Cardiac fibroblast (primary cell): Measurements from ENCODE around the gene MBD6.
"Not testable (repeated sequence)": the region's sequence is repeated elsewhere in the genome, so short reads cannot be mapped to it uniquely, and the experiment has no call there.

Experiments
- DNase-seq, 2 donors: peaks; one replicate each; pipeline versions ENCODE4 v3.0.0 to v3.0.0-alpha.2; 2010; ENCODE audit warnings: low read depth in 2 of 2
- H3K4me3 ChIP-seq, 2 donors: replicated peaks in 1 of 2; 1 replicate in 1 of 2; 2 replicates in 1 of 2; pipeline ENCODE4 v1.5.1; 2011; ENCODE audit warnings: low read depth in 2 of 2, low read length in 2 of 2, mild to moderate bottlenecking in 2 of 2, moderate library complexity in 1 of 2
- CTCF ChIP-seq: IDR thresholded peaks from one replicate; pipeline ENCODE4 v1.5.1; 2011; ENCODE audit warnings: low read depth, mild to moderate bottlenecking, low read length, inconsistent platforms

MBD6 gene

GRCh38 chr12:57511588-57512325 is 10.9 kb upstream of the MBD6 start:
- DNase-seq = no peak

DNA sequence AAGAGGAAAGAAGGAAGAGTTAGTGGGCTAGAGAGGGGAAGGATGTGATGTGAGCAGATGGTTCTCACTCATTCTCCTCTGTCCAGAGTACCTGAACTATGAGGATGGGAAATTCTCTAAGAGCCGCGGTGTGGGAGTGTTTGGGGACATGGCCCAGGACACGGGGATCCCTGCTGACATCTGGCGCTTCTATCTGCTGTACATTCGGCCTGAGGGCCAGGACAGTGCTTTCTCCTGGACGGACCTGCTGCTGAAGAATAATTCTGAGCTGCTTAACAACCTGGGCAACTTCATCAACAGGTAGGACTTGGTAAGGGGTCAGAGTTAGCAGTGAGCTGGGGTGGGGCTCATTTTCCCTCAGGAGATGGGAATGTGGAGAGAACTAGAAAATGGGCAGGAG is 10.0 kb upstream of the MBD6 start:
- TF ChIP-seq CTCF = no peak

More at GRCh38 chr12:57511588-57512325, 10.9 kb upstream of the MBD6 start:
- H3K4me3 ChIP-seq = no peak overlapping the region
- TF ChIP-seq CTCF = no peak

DNA sequence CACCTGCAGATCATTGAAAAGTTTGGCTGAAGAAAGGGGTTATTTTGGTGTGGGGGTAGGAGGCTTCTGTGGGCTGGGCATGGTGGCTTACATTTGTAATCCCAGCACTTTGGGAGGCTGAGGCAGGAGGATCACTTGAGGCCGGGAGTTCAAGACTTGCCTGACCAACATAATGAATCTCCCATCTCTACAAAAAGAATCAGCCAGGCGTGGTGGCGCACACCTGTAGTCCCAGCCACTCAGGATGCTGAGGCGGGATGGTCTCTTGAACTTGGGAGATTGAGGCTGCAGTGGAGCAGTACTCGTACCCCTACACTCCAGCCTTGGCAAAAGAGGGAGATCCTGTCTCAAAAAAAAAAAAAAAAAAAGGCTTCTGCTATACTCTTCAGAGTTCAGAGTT is 9.4 kb upstream of the MBD6 start:
- TF ChIP-seq CTCF = no peak
- DNase-seq = no peak
- no peak overlapping the region for H3K4me3 ChIP-seq

More for the DNA sequence above, 10.0 kb upstream of the MBD6 start:
- H3K4me3 ChIP-seq = no peak overlapping the region
- no peak for DNase-seq

DNA sequence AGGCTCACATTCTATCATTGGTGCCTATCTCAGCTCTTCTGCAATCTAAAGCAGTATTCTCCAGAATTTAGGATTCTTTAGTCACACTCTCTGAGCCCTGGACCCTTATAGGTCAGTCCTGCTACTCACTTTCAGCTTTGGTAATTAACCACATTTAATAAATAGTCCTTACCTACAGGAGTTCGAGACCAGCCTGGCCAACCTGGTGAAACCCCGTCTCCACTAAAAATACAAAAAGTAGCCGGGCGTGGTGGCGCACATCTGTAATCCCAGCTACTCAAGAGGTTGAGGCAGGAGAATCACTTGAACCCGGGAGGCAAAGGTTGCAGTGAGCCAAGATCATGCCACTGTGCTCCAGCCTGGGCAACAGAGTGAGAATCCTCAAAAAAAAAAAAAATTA is 8.9 kb upstream of the MBD6 start:
- H3K4me3 ChIP-seq, DNase-seq: not testable (repeated sequence)

DNA sequence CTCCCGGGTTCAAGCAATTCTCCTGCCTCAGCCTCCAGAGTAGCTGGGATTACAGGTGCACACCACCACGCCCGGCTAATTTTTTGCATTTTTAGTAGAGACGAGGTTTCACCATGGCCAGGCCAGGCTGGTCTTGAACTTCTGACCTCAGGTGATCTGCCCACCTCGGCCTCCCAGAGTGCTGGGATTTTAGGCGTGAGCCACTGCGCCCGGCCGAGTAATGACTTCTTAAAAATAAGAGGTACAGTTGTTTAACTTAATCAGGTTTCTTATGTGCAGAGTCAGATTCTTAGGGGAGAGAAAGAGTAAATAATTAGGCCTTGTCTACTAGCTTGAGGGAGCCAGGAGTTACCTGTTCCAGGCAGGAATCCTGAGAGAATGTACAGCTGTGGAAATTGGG is 8.4 kb upstream of the MBD6 start:
- not testable (repeated sequence) for H3K4me3 ChIP-seq, DNase-seq

- no peak for TF ChIP-seq CTCF
- H3K4me3 ChIP-seq = no peak overlapping the region
- no peak for DNase-seq
Measured at GRCh38 chr12:57514720-57515407, 7.8 kb upstream of the MBD6 start.

DNA sequence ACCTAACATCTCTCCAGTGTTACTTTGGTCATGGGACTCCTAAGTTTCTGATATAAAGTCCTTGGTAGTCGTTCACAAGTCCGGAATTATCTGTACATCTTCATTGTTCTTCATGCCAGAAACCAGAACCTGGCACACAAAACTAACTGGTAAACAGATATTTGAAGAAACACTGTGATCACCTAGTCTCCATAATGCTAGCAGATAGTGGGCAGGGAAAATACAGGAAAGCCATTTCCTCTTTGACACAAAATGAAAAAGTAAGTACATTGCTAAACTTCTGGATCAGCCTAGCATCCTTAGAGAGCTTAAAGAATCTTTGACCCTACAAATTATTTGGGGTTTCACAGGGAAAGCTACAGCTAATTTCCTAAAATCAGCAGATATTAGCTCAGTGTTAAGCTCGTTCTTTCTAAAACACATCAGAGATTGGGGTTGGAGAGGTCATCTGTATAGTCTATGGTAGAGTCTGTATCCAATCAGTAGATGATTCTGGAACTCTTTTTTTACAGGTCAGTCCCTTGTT is 7.2 kb upstream of the MBD6 start:
- no peak for TF ChIP-seq CTCF
- no peak overlapping the region for H3K4me3 ChIP-seq
- DNase-seq = no peak
